Activated B cell treated with CpG ODN at 0.5 μM for 24 hours (primary cell): ENCODE data around the gene KHK. TPM values are rescaled to one million over a fixed set of nuclear protein-coding genes. Genes with fewer than 3 reads are reported as not detected.

Experiments
- ATAC-seq: fragments of 200-7000 bp; cut with Tn5 transposase; one replicate; pipeline ENCODE4 v1.10.0; 2021; ENCODE audit warnings: low read depth, mild to moderate bottlenecking, moderate library complexity
- CTCF ChIA-PET: fragments of 350-600 bp; sonication (Branson Sonifier 250); formaldehyde crosslinking; loops from one replicate; lab custom pipeline; 2021; ENCODE audit warnings: antibody characterized with exemption; lab: Charles Lee
- POLR2A ChIA-PET: fragments of 350-600 bp; sonication (Branson Sonifier 250); formaldehyde crosslinking; loops from one replicate; lab custom pipeline; 2021; ENCODE audit warnings: antibody characterized with exemption; lab: Charles Lee
- DNase-seq: peaks from one replicate; pipeline ENCODE4 v3.0.0; 2022
- H3K27ac Mint-ChIP-seq: one replicate; pipeline ENCODE4 v1.8.0; 2020; ENCODE audit warnings: mixed read lengths
- H3K27me3 Mint-ChIP-seq: one replicate; pipeline ENCODE4 v1.8.0; 2021; ENCODE audit warnings: mixed read lengths
- H3K36me3 Mint-ChIP-seq: one replicate; pipeline ENCODE4 v1.8.0; 2021; ENCODE audit warnings: low read depth, mixed read lengths
- H3K4me1 Mint-ChIP-seq: one replicate; pipeline ENCODE4 v1.8.0; 2021; ENCODE audit warnings: mixed read lengths
- H3K4me3 Mint-ChIP-seq: one replicate; pipeline ENCODE4 v1.8.0; 2020; ENCODE audit warnings: mild to moderate bottlenecking, mixed read lengths
- H3K9me3 Mint-ChIP-seq: one replicate; pipeline ENCODE4 v1.8.0; 2020; ENCODE audit warnings: mixed read lengths
- intact Hi-C: fragments of 100-400 bp; cut with micrococcal nuclease; formaldehyde crosslinking; loops from one replicate; pipeline ENCODE4 v1.15.1; 2024
- total RNA-seq: library from RNA; stranded (reverse); gene quantifications from 2 replicates; pipeline ENCODE4 v1.2.3, GENCODE V29; 2022
- TF ChIP-seq, protein P1 (sequence below): fragments of 200-600 bp; IDR thresholded peaks from one replicate; pipeline ENCODE4 v1.8.0; 2022; ENCODE audit warnings: antibody characterized with exemption, mild to moderate bottlenecking

KHK gene
- total RNA-seq, 1 donor from 2014 or later = 2.6 TPM

- Mint-ChIP-seq H3K27ac (peak overlapping the region; percentile 14), H3K4me3 (no peak overlapping the region), H3K36me3 (no peaks in the 10 kb centered on the region), H3K9me3 (no peaks in the 10 kb centered on the region), H3K4me1 (peaks cover 39% of the 10 kb centered on the region), H3K27me3 (no peaks in the 10 kb centered on the region)
- ChIA-PET CTCF (no interaction called here), POLR2A (interaction anchor here (0.9 kb wide), 1 partner anchor 15 kb away, joined by 3 read pairs; no protein-coding TSS in a partner anchor)
- ATAC-seq (no peak), DNase-seq (no peak)
- intact Hi-C loops = loop anchor here (10.0 kb wide), 1 partner anchor 505 kb away; the partner anchor contains the start of gene ZNF512
- TF ChIP-seq, protein P1, sequence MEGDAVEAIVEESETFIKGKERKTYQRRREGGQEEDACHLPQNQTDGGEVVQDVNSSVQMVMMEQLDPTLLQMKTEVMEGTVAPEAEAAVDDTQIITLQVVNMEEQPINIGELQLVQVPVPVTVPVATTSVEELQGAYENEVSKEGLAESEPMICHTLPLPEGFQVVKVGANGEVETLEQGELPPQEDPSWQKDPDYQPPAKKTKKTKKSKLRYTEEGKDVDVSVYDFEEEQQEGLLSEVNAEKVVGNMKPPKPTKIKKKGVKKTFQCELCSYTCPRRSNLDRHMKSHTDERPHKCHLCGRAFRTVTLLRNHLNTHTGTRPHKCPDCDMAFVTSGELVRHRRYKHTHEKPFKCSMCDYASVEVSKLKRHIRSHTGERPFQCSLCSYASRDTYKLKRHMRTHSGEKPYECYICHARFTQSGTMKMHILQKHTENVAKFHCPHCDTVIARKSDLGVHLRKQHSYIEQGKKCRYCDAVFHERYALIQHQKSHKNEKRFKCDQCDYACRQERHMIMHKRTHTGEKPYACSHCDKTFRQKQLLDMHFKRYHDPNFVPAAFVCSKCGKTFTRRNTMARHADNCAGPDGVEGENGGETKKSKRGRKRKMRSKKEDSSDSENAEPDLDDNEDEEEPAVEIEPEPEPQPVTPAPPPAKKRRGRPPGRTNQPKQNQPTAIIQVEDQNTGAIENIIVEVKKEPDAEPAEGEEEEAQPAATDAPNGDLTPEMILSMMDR = no peak
Observed at GRCh38 chr2:27079233-27080139, 7.1 kb upstream of the KHK start.

DNA sequence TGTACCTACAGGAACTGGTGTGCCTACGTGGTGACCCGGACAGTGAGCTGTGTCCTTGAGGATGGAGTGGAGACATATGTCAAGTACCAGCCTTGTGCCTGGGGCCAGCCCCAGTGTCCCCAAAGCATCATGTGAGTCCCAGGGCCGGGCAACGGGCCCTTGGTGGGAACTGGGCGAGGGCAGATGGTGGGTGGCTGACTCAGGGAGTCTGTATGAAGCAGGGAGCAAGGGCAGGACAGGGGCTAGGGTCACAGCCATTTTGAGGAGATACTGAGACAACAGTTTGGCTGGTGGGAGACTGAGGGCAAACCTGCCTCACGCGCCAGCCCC, 6.5 kb upstream of the KHK start:
- TF ChIP-seq, protein P1 = no peak
- ATAC-seq (no peak), DNase-seq (no peak)
- no peaks in the 10 kb centered on the region for H3K27me3 Mint-ChIP-seq
- no peaks in the 10 kb centered on the region for H3K36me3 Mint-ChIP-seq
- intact Hi-C loops = loop anchor here (10.0 kb wide), 1 partner anchor 505 kb away; the partner anchor contains the start of gene ZNF512
- CTCF ChIA-PET = no interaction called here
- POLR2A ChIA-PET = interaction anchor here (1.4 to 2.0 kb wide), 2 partner anchors 47 to 54 kb away, joined by 5 to 8 read pairs; partner anchors contain the start of genes PREB and TMEM214
- H3K9me3 Mint-ChIP-seq = no peaks in the 10 kb centered on the region
- H3K4me1 Mint-ChIP-seq = peaks cover 33% of the 10 kb centered on the region
- H3K4me3 Mint-ChIP-seq = no peak overlapping the region
- H3K27ac Mint-ChIP-seq = peak overlapping the region; percentile 14

DNA sequence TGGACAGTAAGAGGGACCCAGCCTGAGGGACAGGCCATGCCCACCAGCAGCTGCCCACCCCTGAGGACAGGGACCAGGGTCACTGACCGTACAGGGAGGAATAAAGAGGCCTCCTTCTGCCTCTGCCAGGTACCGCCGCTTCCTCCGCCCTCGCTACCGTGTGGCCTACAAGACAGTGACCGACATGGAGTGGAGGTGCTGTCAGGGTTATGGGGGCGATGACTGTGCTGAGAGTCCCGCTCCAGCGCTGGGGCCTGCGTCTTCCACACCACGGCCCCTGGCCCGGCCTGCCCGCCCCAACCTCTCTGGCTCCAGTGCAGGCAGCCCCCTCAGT, 6.0 kb upstream of the KHK start:
- ChIA-PET POLR2A (interaction anchor here (0.6 to 6.6 kb wide), 12 partner anchors 8 to 810 kb away, joined by 3 to 53 read pairs (median 4); partner anchors contain the start of genes AGBL5, ATRAID, BABAM2 and OST4), CTCF (interaction anchor here (0.8 to 1.6 kb wide), 9 partner anchors 9 to 603 kb away, joined by 3 to 16 read pairs (median 3); partner anchors contain the start of genes AGBL5 and OST4)
- Mint-ChIP-seq H3K4me1 (peaks cover 33% of the 10 kb centered on the region), H3K27ac (peak overlapping the region; percentile 95), H3K9me3 (no peaks in the 10 kb centered on the region), H3K27me3 (no peaks in the 10 kb centered on the region), H3K4me3 (no peak overlapping the region), H3K36me3 (no peaks in the 10 kb centered on the region)
- ATAC-seq (no peak), DNase-seq (no peak)
- TF ChIP-seq, protein P1 = no peak
- intact Hi-C loops = loop anchor here (10.0 kb wide), 1 partner anchor 504 kb away; the partner anchor contains the start of gene ZNF512

DNA sequence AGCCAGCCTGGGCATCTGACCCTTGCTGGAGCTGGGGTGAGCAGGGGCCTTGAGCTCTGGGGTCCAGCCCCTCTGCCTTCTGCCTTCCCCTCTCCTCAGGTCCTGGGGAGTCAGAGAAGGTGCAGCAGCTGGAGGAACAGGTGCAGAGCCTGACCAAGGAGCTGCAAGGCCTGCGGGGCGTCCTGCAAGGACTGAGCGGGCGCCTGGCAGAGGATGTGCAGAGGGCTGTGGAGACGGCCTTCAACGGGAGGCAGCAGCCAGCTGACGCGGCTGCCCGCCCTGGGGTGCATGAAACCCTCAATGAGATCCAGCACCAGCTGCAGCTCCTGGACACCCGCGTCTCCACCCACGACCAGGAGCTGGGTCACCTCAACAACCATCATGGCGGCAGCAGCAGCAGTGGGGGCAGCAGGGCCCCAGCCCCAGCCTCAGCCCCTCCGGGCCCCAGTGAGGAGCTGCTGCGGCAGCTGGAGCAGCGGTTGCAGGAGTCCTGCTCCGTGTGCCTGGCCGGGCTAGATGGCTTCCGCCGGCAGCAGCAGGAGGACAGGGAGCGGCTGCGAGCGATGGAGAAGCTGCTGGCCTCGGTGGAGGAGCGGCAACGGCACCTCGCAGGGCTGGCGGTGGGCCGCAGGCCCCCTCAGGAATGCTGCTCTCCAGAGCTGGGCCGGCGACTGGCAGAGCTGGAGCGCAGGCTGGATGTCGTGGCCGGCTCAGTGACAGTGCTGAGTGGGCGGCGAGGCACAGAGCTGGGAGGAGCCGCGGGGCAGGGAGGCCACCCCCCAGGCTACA, 4.4 kb upstream of the KHK start:
- intact Hi-C loops = loop anchor here (1.0 to 10.0 kb wide), 6 partner anchors 11 to 503 kb away; partner anchors contain the start of genes AGBL5, ATRAID, OST4 and PREB
- Mint-ChIP-seq H3K4me3 (no peak overlapping the region), H3K27me3 (no peaks in the 10 kb centered on the region), H3K36me3 (no peaks in the 10 kb centered on the region), H3K9me3 (no peaks in the 10 kb centered on the region), H3K4me1 (peaks cover 27% of the 10 kb centered on the region), H3K27ac (peak overlapping the region; percentile 95)
- ChIA-PET CTCF (interaction anchor here (0.7 to 1.6 kb wide), 5 partner anchors 10 to 198 kb away, joined by 3 to 16 read pairs (median 4); partner anchors contain the start of gene OST4), POLR2A (interaction anchor here (1.1 to 6.6 kb wide), 7 partner anchors 9 to 52 kb away, joined by 3 to 53 read pairs (median 4); partner anchors contain the start of genes AGBL5, OST4 and PREB)
- ATAC-seq = no peak
- no peak for DNase-seq
- TF ChIP-seq, protein P1 = no peak
